A673 (cell line): ENCODE results near the gene SNRPA. TPM values are rescaled to one million over a fixed set of nuclear protein-coding genes. Genes with fewer than 3 reads are reported as not detected.

ENCODE experiments used
- BruUV-seq: library from RNA; stranded (reverse); fragments of 400-500 nt; replicated peaks from 2 replicates; lab custom pipeline; 2021; lab: Mats Ljungman, UMichigan
- CTCF ChIA-PET: fragments of 300-600 bp; sonication (Branson Sonifier 250); formaldehyde crosslinking; loops from one replicate; lab custom pipeline; 2022; ENCODE audit warnings: antibody characterized with exemption; lab: Charles Lee
- POLR2A ChIA-PET: fragments of 300-600 bp; sonication (Branson Sonifier 250); formaldehyde crosslinking; loops from one replicate; lab custom pipeline; 2022; ENCODE audit warnings: antibody characterized with exemption; ENCODE audit not compliant: low non-redundant PET; lab: Charles Lee
- DNase-seq: peaks from one replicate; pipeline ENCODE4 v3.0.0-alpha.2; 2015; ENCODE audit warnings: low spot score
- H3K27ac ChIP-seq: fragments of 200-600 bp; sonication (generic); 2 replicates; pipeline ENCODE4 v1.5.1; 2016; ENCODE audit warnings: mixed run types, low read depth, mild to moderate bottlenecking, mixed read lengths, antibody characterized with exemption, low read length; ENCODE audit not compliant: poor library complexity, severe bottlenecking
- H3K27me3 ChIP-seq: fragments of 200-600 bp; sonication (generic); replicated peaks from 2 replicates; pipeline ENCODE4 v1.6.1; 2017; ENCODE audit warnings: mixed run types, low read depth, mild to moderate bottlenecking, mixed read lengths, antibody characterized with exemption, low read length; ENCODE audit not compliant: insufficient read depth, poor library complexity
- H3K36me3 ChIP-seq: fragments of 200-600 bp; sonication (generic); 2 replicates; pipeline ENCODE4 v1.6.1; 2016; ENCODE audit warnings: mixed run types, mild to moderate bottlenecking, mixed read lengths, antibody characterized with exemption, low read length; ENCODE audit not compliant: insufficient read depth, poor library complexity, severe bottlenecking
- H3K4me1 ChIP-seq: fragments of 200-600 bp; sonication (generic); 2 replicates; pipeline ENCODE4 v1.6.1; 2017; ENCODE audit warnings: mixed run types, mild to moderate bottlenecking, mixed read lengths, antibody characterized with exemption, low read length; ENCODE audit not compliant: insufficient read depth, poor library complexity, severe bottlenecking
- H3K4me3 ChIP-seq: fragments of 200-600 bp; sonication (generic); 2 replicates; pipeline ENCODE4 v1.5.1; 2016; ENCODE audit warnings: low read depth, mixed run types, mild to moderate bottlenecking, mixed read lengths, low read length; ENCODE audit not compliant: poor library complexity, severe bottlenecking
- H3K9me3 ChIP-seq: fragments of 200-600 bp; sonication (generic); 2 replicates; pipeline ENCODE4 v1.6.1; 2016; ENCODE audit warnings: mixed run types, low read depth, mild to moderate bottlenecking, mixed read lengths, antibody characterized with exemption, low read length; ENCODE audit not compliant: poor library complexity, severe bottlenecking
- EZH2 ChIP-seq: fragments of 200-600 bp; sonication (generic); IDR thresholded peaks from 2 replicates; pipeline ENCODE4 v1.6.1; 2017; ENCODE audit warnings: borderline replicate concordance, low read depth, mild to moderate bottlenecking, mixed read lengths, antibody characterized with exemption, low read length; ENCODE audit not compliant: poor library complexity, severe bottlenecking
- intact Hi-C: fragments of 100-400 bp; cut with micrococcal nuclease; formaldehyde crosslinking; loops from one replicate; pipeline ENCODE4 v1.10.0; 2022; ENCODE audit not compliant: unreplicated experiment
- total RNA-seq: library from RNA; stranded (reverse); gene quantifications from 2 replicates; pipeline ENCODE4 v1.2.3, GENCODE V29; 2021
- TF ChIP-seq, protein P1 (sequence below): fragments of 300-800, 200-600 bp; sonication (generic); conservative IDR thresholded peaks from 2 replicates; pipeline ENCODE4 v1.5.1; 2017; ENCODE audit warnings: low read depth, mild to moderate bottlenecking, antibody characterized with exemption, low read length, moderate library complexity, mixed read lengths

The SNRPA gene
- total RNA-seq, 1 experiment from 2014 or later: 167 TPM

DNA sequence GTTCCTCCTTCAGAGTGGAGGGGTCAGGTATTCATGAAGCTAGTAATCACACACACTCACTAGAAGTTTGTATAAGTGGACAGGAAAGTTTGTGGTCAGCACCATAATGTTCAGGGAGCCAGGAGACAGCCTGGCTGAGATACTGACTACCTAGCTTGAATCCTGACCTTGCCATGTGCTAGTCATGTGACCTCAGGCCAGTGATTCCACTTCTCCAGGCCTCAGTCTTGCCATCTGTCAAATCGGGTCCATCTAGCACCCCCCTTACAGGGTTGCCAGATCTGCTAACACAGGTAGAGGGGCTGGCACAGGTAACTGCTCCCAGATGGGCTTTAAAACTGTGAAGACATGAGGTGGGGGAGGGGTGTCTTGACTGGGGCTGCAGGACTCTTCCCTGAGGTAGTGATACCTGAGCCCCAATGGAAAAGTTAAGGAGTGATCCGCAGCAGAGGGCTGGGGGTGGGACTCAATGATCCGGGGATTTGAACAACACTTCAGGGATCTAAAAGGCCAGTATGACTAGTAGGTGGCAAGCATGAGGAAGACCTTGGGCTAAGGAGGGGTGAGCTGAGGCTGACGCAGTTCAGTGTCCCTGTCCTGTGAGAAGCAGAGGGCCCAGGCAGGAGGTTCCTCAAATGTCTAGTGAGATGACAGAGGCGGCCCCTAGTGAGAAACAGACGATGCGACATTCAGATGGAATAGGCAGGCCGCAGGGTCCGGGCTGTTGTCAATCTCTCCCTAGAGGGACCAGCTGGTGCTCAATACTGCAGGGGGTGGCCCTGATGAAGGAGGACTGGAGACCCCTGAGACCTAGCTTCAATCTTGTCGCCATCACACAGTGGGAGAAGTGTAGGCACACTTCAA, 9.2 kb upstream of the SNRPA start:
- intact Hi-C loops: no loop called here
- TF ChIP-seq, protein P1, sequence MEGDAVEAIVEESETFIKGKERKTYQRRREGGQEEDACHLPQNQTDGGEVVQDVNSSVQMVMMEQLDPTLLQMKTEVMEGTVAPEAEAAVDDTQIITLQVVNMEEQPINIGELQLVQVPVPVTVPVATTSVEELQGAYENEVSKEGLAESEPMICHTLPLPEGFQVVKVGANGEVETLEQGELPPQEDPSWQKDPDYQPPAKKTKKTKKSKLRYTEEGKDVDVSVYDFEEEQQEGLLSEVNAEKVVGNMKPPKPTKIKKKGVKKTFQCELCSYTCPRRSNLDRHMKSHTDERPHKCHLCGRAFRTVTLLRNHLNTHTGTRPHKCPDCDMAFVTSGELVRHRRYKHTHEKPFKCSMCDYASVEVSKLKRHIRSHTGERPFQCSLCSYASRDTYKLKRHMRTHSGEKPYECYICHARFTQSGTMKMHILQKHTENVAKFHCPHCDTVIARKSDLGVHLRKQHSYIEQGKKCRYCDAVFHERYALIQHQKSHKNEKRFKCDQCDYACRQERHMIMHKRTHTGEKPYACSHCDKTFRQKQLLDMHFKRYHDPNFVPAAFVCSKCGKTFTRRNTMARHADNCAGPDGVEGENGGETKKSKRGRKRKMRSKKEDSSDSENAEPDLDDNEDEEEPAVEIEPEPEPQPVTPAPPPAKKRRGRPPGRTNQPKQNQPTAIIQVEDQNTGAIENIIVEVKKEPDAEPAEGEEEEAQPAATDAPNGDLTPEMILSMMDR: no peak
- no peak for TF ChIP-seq EZH2
- no peak for DNase-seq
- no TSS peak for BruUV-seq
- Histone ChIP-seq H3K4me3 (no peak overlapping the region), H3K27ac (no peak overlapping the region), H3K4me1 (no peaks in the 10 kb centered on the region), H3K36me3 (peaks cover 2% of the 10 kb centered on the region), H3K9me3 (no peaks in the 10 kb centered on the region), H3K27me3 (no peaks in the 10 kb centered on the region)
- ChIA-PET CTCF (no interaction called here), POLR2A (no interaction called here)

DNA sequence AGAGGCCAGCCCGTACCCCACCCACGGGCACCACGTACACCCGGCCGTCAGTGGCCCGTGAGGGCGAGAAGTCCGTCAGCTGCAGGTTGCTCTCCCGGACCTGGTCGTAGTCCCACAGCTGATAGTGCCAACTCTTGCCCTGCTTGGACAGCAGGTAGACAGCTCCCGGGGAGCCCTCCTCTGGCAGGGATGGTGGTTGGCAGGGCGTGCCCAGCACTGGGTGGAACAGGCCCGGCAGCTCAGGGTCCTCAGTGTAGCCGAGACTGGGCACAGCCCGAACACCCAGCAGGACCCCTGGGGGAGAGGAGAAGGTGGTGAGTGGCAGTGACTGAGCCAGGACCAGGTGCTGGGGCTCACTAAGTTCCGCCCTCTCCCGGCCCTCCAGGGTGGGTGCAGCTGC, 8.5 kb upstream of the SNRPA start:
- TF ChIP-seq, protein P1: no peak
- TF ChIP-seq EZH2: no peak
- Histone ChIP-seq H3K36me3 (no peaks in the 10 kb centered on the region), H3K9me3 (no peaks in the 10 kb centered on the region), H3K27me3 (no peaks in the 10 kb centered on the region), H3K4me3 (no peak overlapping the region), H3K4me1 (no peaks in the 10 kb centered on the region), H3K27ac (no peak overlapping the region)
- ChIA-PET POLR2A (no interaction called here), CTCF (no interaction called here)
- intact Hi-C loops: no loop called here
- no peak for DNase-seq
- no TSS peak for BruUV-seq

DNA sequence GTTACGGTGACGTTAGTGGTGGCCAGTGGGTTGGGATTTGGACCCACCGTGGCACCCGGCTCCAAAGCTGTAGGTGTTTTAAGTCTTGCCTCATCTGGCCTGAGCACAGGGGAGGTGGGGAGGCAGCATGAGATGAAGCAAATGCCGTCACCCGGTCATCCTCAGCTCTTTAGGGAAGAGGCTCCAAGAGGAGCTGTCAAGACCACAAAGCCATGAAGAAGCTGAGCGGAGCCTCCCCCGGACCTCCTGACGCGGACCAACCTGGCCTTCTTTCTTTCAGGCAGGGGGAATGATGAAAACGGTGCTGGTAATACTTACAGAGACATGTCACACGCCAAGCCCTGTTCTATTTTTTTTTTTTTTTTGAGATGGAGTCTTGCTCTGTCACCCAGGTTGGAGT, 8.1 kb upstream of the SNRPA start:
- POLR2A ChIA-PET: no interaction called here
- Histone ChIP-seq H3K27ac (no peak overlapping the region), H3K4me1 (no peaks in the 10 kb centered on the region), H3K9me3 (no peaks in the 10 kb centered on the region), H3K4me3 (no peak overlapping the region), H3K36me3 (no peaks in the 10 kb centered on the region), H3K27me3 (no peaks in the 10 kb centered on the region)
- no peak for DNase-seq
- TF ChIP-seq, protein P1: no peak
- no peak for TF ChIP-seq EZH2
- CTCF ChIA-PET: no interaction called here
- no TSS peak for BruUV-seq
- intact Hi-C loops: no loop called here
